ENCODE measurements around the gene FAM120B.

GRCh38 chr6:170433163-170434116, 126.9 kb downstream of the FAM120B start:
- TF ChIP-seq POLR2AphosphoS5 (IDR thresholded peaks at IDR 0.05; ENCODE audit: borderline replicate concordance, low read depth, low read length) (no peak), EZH2 (IDR thresholded peaks at IDR 0.05) (no peak)

Data from SK-N-MC (cell line).